Esophagus muscularis mucosa (tissue), 3 donors: ENCODE measurements around the gene CAPZA1.

Experiments
- CTCF ChIP-seq, 3 experiments: fragments of 200-600 bp in 2 of 3; fragments of 450-650 bp in 1 of 3; sonication (generic) in 2 of 3; IDR thresholded peaks; one replicate each; pipeline ENCODE4 v1.5.1; 2017 to 2019; ENCODE audit warnings: antibody characterized with exemption in 3 of 3, mild to moderate bottlenecking in 2 of 3, moderate library complexity in 1 of 3
- POLR2A ChIP-seq: fragments of 450-650 bp; IDR thresholded peaks from one replicate; pipeline ENCODE4 v1.6.1; 2017; ENCODE audit warnings: antibody characterized with exemption, moderate library complexity, mild to moderate bottlenecking, low read depth

- TF ChIP-seq POLR2A: no peak
- TF ChIP-seq CTCF (IDR thresholded peaks at IDR 0.05): no peak
These were observed 47.3 kb downstream of the CAPZA1 start for GRCh38 chr1:112666946-112667345.
